HuH-7 (cell line): Measurements from ENCODE around the gene FXYD3.

Experiments used
- DNase-seq: peaks from one replicate; pipeline ENCODE4 v3.0.0; 2011; ENCODE audit warnings: low spot score

The FXYD3 gene

GRCh38 chr19:35115177-35115951 is at the start of gene FXYD3:
Gene FXYD3 (plus strand): TSS chr19:35115823. CDS start chr19:35119377, 3,554 bp downstream.
- DNase-seq, result no peak

GRCh38 chr19:35066121-35066520 is 49.5 kb upstream of the FXYD3 start:
- no peak for DNase-seq

GRCh38 chr19:35066691-35067563 is 48.7 kb upstream of the FXYD3 start:
- DNase-seq, result peak; percentile 92

- no peak for DNase-seq
Measured at GRCh38 chr19:35068941-35069634, 46.5 kb upstream of the FXYD3 start.

- no peak for DNase-seq
Measured at GRCh38 chr19:35069696-35070095, 45.9 kb upstream of the FXYD3 start.

GRCh38 chr19:35070471-35070870 is 45.2 kb upstream of the FXYD3 start:
- no peak for DNase-seq

- DNase-seq, result no peak
Measured at GRCh38 chr19:35073516-35073915, 42.1 kb upstream of the FXYD3 start.

GRCh38 chr19:35073941-35074340 is 41.7 kb upstream of the FXYD3 start:
- DNase-seq, result no peak

GRCh38 chr19:35074426-35075201 is 41.0 kb upstream of the FXYD3 start:
- DNase-seq, result no peak

- DNase-seq, result no peak
Measured at GRCh38 chr19:35075202-35076025, 40.2 kb upstream of the FXYD3 start.

- DNase-seq, result no peak
Measured at GRCh38 chr19:35076026-35076370, 39.6 kb upstream of the FXYD3 start.

- DNase-seq, result no peak
Measured at GRCh38 chr19:35076657-35077056, 39.0 kb upstream of the FXYD3 start.

- no peak for DNase-seq
Measured at GRCh38 chr19:35077411-35078223, 38.0 kb upstream of the FXYD3 start.

GRCh38 chr19:35079826-35080225 is 35.8 kb upstream of the FXYD3 start:
- DNase-seq, result no peak

GRCh38 chr19:35080613-35081170 is 34.9 kb upstream of the FXYD3 start:
- DNase-seq, result no peak

- no peak for DNase-seq
Measured at GRCh38 chr19:35081201-35081600, 34.4 kb upstream of the FXYD3 start.

- DNase-seq, result no peak
Measured at GRCh38 chr19:35083691-35084508, 31.7 kb upstream of the FXYD3 start.

GRCh38 chr19:35084509-35084762 is 31.2 kb upstream of the FXYD3 start:
- no peak for DNase-seq

GRCh38 chr19:35085947-35086346 is 29.7 kb upstream of the FXYD3 start:
- no peak for DNase-seq
